Loucy (cell line): ENCODE results near the gene HCN2.

ENCODE experiments used
- H2AFZ ChIP-seq: fragments of 200-600 bp; sonication (generic); 2 replicates; pipeline ENCODE4 v1.6.0; 2016; ENCODE audit warnings: antibody characterized with exemption, mild to moderate bottlenecking, low read length, moderate library complexity
- H3F3A ChIP-seq: fragments of 200-600 bp; 2 replicates; pipeline ENCODE4 v1.6.0; 2016; ENCODE audit warnings: antibody characterized with exemption, low read depth, mild to moderate bottlenecking
- H3K27me3 ChIP-seq: fragments of 200-600 bp; sonication (generic); 2 replicates; pipeline ENCODE4 v1.6.1; 2014; ENCODE audit warnings: low read length, mild to moderate bottlenecking; ENCODE audit not compliant: insufficient read depth, poor library complexity, severe bottlenecking
- H3K36me3 ChIP-seq: fragments of 200-600 bp; sonication (generic); 2 replicates; pipeline ENCODE4 v1.6.1; 2016; ENCODE audit warnings: low read length; ENCODE audit not compliant: insufficient read depth
- H3K4me1 ChIP-seq: fragments of 200-600 bp; sonication (generic); 2 replicates; pipeline ENCODE4 v1.5.1; 2014; ENCODE audit warnings: low read length, mild to moderate bottlenecking; ENCODE audit not compliant: insufficient read depth, poor library complexity, severe bottlenecking
- H3K4me2 ChIP-seq: fragments of 200-600 bp; sonication (generic); 2 replicates; pipeline ENCODE4 v1.6.0; 2014; ENCODE audit warnings: antibody characterized with exemption, low read length, low read depth, mild to moderate bottlenecking; ENCODE audit not compliant: poor library complexity, severe bottlenecking
- H3K4me3 ChIP-seq: fragments of 200-600 bp; sonication (generic); 2 replicates; pipeline ENCODE4 v1.5.1; 2014; ENCODE audit warnings: low read length, mild to moderate bottlenecking, mixed read lengths; ENCODE audit not compliant: poor library complexity, severe bottlenecking
- H3K79me2 ChIP-seq: fragments of 200-600 bp; sonication (generic); 2 replicates; pipeline ENCODE4 v1.6.1; 2014; ENCODE audit warnings: low read length; ENCODE audit not compliant: insufficient read depth
- H3K9ac ChIP-seq: fragments of 200-600 bp; sonication (generic); 2 replicates; pipeline ENCODE4 v1.6.0; 2014; ENCODE audit warnings: mild to moderate bottlenecking, low read depth, low read length, moderate library complexity; ENCODE audit not compliant: poor library complexity, severe bottlenecking
- H3K9me2 ChIP-seq: fragments of 200-600 bp; sonication (generic); replicated peaks from 2 replicates; pipeline ENCODE4 v1.6.1; 2016; ENCODE audit warnings: low read depth, low read length, mixed read lengths
- H3K9me3 ChIP-seq: fragments of 200-600 bp; sonication (generic); 2 replicates; pipeline ENCODE4 v1.6.1; 2014; ENCODE audit warnings: mild to moderate bottlenecking, antibody characterized with exemption, low read length, low read depth; ENCODE audit not compliant: insufficient read depth
- H4K20me1 ChIP-seq: fragments of 200-600 bp; sonication (generic); 2 replicates; pipeline ENCODE4 v1.6.0; 2014; ENCODE audit warnings: antibody characterized with exemption, low read length, mild to moderate bottlenecking; ENCODE audit not compliant: insufficient read depth, poor library complexity, severe bottlenecking
- EZH2phosphoT487 ChIP-seq: fragments of 200-600 bp; IDR thresholded peaks from 2 replicates; pipeline ENCODE4 v1.6.1; 2018; ENCODE audit warnings: antibody characterized with exemption, mild to moderate bottlenecking, moderate library complexity, borderline replicate concordance
- TF ChIP-seq, protein P1 (sequence below): fragments of 200-600 bp; sonication (generic); conservative IDR thresholded peaks from 2 replicates; pipeline ENCODE4 v1.5.1; 2014; ENCODE audit warnings: mild to moderate bottlenecking, antibody characterized with exemption, low read length

Gene HCN2

DNA sequence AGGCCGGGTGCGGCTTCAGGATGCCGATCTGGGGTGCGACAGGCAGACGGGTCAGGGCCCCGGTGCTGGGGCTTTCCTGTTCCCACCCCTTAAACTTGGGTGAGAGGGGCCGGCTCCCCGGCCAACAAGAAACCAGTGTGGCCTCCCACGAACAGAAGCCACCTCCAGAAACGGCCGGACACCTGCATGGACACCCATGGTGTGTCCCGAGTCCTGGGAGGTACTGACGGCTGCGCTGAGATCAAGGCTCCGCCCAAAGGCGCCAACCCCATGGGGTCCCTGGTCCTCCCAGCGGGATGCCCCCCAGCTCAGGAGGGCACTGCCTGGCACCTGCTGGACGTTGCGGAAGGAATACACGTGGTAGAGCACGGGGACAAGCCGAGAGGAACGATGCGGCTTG is 32.1 kb downstream of the HCN2 start:
- Histone ChIP-seq H3K79me2 (no peaks in the 10 kb centered on the region), H3K4me2 (no peak overlapping the region), H3K9me3 (no peaks in the 10 kb centered on the region), H3K4me1 (no peaks in the 10 kb centered on the region), H3K36me3 (peaks cover 14% of the 10 kb centered on the region; the same call in 1 of the 2 replicates), H3K4me3 (no peak overlapping the region), H3K9ac (no peak overlapping the region), H2AFZ (no peak overlapping the region), H3K9me2 (no peaks in the 10 kb centered on the region), H4K20me1 (no peaks in the 10 kb centered on the region), H3K27me3 (no peaks in the 10 kb centered on the region), H3F3A (no peaks in the 10 kb centered on the region)
- TF ChIP-seq EZH2phosphoT487 = no peak
- TF ChIP-seq, protein P1, sequence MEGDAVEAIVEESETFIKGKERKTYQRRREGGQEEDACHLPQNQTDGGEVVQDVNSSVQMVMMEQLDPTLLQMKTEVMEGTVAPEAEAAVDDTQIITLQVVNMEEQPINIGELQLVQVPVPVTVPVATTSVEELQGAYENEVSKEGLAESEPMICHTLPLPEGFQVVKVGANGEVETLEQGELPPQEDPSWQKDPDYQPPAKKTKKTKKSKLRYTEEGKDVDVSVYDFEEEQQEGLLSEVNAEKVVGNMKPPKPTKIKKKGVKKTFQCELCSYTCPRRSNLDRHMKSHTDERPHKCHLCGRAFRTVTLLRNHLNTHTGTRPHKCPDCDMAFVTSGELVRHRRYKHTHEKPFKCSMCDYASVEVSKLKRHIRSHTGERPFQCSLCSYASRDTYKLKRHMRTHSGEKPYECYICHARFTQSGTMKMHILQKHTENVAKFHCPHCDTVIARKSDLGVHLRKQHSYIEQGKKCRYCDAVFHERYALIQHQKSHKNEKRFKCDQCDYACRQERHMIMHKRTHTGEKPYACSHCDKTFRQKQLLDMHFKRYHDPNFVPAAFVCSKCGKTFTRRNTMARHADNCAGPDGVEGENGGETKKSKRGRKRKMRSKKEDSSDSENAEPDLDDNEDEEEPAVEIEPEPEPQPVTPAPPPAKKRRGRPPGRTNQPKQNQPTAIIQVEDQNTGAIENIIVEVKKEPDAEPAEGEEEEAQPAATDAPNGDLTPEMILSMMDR = no peak

GRCh38 chr19:622666-623065 is 33.0 kb downstream of the HCN2 start:
- Histone ChIP-seq H3K9me3 (no peaks in the 10 kb centered on the region), H3K4me1 (no peaks in the 10 kb centered on the region), H3K36me3 (peaks cover 14% of the 10 kb centered on the region; the same call in 1 of the 2 replicates), H3K4me3 (no peak overlapping the region), H3K4me2 (no peak overlapping the region), H2AFZ (no peak overlapping the region), H3K9ac (no peak overlapping the region), H3K27me3 (no peaks in the 10 kb centered on the region), H3K9me2 (no peaks in the 10 kb centered on the region), H3F3A (no peaks in the 10 kb centered on the region), H3K79me2 (no peaks in the 10 kb centered on the region), H4K20me1 (no peaks in the 10 kb centered on the region)
- no peak for TF ChIP-seq EZH2phosphoT487
- TF ChIP-seq, protein P1 = no peak

- no peaks in the 10 kb centered on the region for H3F3A ChIP-seq
Observed at GRCh38 chr19:623175-623916, 33.7 kb downstream of the HCN2 start.

More at GRCh38 chr19:623175-623916, 33.7 kb downstream of the HCN2 start:
- Histone ChIP-seq H3K9me2 (no peaks in the 10 kb centered on the region), H2AFZ (no peak overlapping the region), H3K36me3 (peaks cover 14% of the 10 kb centered on the region; the same call in 1 of the 2 replicates), H3K27me3 (no peaks in the 10 kb centered on the region), H3K79me2 (no peaks in the 10 kb centered on the region), H3K4me1 (no peaks in the 10 kb centered on the region), H3K9me3 (no peaks in the 10 kb centered on the region), H3K4me2 (no peak overlapping the region), H4K20me1 (no peaks in the 10 kb centered on the region), H3K9ac (no peak overlapping the region), H3K4me3 (no peak overlapping the region)
- TF ChIP-seq, protein P1 = no peak
- no peak for TF ChIP-seq EZH2phosphoT487
